Measurements from ENCODE around the gene NOX4. TPM values are rescaled to one million over a fixed set of nuclear protein-coding genes. Genes with fewer than 3 reads are reported as not detected.

The NOX4 gene
- total and polyA plus RNA-seq, 2 donors (not counting 1 experiment from before 2014, with no cell fraction given), result not detected

GRCh38 chr11:89484896-89485295 is 6.3 kb downstream of the NOX4 start:
- Mint-ChIP-seq H3K4me1 (no peaks in the 10 kb centered on the region), H3K27ac (no peak overlapping the region), H3K9me3 (ENCODE audit: insufficient read depth) (no peaks in the 10 kb centered on the region), H3K4me3 (no peak overlapping the region), H3K27me3 (no peaks in the 10 kb centered on the region)
- H2AFZ ChIP-seq (ENCODE audit: insufficient read depth, low read depth, low read length, poor library complexity, severe bottlenecking), result no peak overlapping the region
- intact Hi-C loops (cut with micrococcal nuclease), result no loop called here
- no peak for TF ChIP-seq EZH2 (IDR thresholded peaks at IDR 0.05; ENCODE audit: borderline replicate concordance, insufficient read depth, low read depth, low read length, poor library complexity, severe bottlenecking)
- TF ChIP-seq, protein P1, sequence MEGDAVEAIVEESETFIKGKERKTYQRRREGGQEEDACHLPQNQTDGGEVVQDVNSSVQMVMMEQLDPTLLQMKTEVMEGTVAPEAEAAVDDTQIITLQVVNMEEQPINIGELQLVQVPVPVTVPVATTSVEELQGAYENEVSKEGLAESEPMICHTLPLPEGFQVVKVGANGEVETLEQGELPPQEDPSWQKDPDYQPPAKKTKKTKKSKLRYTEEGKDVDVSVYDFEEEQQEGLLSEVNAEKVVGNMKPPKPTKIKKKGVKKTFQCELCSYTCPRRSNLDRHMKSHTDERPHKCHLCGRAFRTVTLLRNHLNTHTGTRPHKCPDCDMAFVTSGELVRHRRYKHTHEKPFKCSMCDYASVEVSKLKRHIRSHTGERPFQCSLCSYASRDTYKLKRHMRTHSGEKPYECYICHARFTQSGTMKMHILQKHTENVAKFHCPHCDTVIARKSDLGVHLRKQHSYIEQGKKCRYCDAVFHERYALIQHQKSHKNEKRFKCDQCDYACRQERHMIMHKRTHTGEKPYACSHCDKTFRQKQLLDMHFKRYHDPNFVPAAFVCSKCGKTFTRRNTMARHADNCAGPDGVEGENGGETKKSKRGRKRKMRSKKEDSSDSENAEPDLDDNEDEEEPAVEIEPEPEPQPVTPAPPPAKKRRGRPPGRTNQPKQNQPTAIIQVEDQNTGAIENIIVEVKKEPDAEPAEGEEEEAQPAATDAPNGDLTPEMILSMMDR (IDR thresholded peaks at IDR 0.05), result no peak
- ChIA-PET POLR2A (no interaction called here), CTCF (no interaction called here)
- H3K4me3 ChIP-seq (ENCODE audit: control extremely low read depth in 1 of 5, extremely low read depth in 1 of 5, insufficient read depth in 1 of 5, low read depth in 2 of 5, low read length in 4 of 5), result no peak overlapping the region
- no peaks in the 10 kb centered on the region for H3K27me3 ChIP-seq (replicated peaks in 1 of 4; ENCODE audit: control extremely low read depth in 1 of 4, control insufficient read depth in 3 of 4, insufficient read depth in 4 of 4, low read length in 3 of 4)
- DNase-seq (no peak), ATAC-seq (ENCODE audit: low read depth) (no peak)
- H4K20me1 ChIP-seq (ENCODE audit: control insufficient read depth, insufficient read depth, low read length, poor library complexity, severe bottlenecking), result no peaks in the 10 kb centered on the region
- no peaks in the 10 kb centered on the region for H3K79me2 ChIP-seq (ENCODE audit: control insufficient read depth, insufficient read depth, low read length)
- no peaks in the 10 kb centered on the region for H3K36me3 ChIP-seq (replicated peaks in 1 of 2; ENCODE audit: control extremely low read depth in 1 of 2, control insufficient read depth in 1 of 2, extremely low read depth in 1 of 2, insufficient read depth in 2 of 2, low read length in 1 of 2)
- H3K4me2 ChIP-seq (replicated peaks; ENCODE audit: low read depth, low read length, poor library complexity, severe bottlenecking), result no peak overlapping the region
- H3K9me3 ChIP-seq (ENCODE audit: control extremely low read depth in 1 of 3, control insufficient read depth in 2 of 3, insufficient read depth in 1 of 3, low read length in 2 of 3), result no peaks in the 10 kb centered on the region
- H3K27ac ChIP-seq (ENCODE audit: low read length in 2 of 2), result no peak overlapping the region
- no peaks in the 10 kb centered on the region for H3K4me1 ChIP-seq (ENCODE audit: control insufficient read depth in 2 of 2, insufficient read depth in 2 of 2, low read length in 2 of 2)
- no peak overlapping the region for H3K9ac ChIP-seq (ENCODE audit: low read length)

DNA sequence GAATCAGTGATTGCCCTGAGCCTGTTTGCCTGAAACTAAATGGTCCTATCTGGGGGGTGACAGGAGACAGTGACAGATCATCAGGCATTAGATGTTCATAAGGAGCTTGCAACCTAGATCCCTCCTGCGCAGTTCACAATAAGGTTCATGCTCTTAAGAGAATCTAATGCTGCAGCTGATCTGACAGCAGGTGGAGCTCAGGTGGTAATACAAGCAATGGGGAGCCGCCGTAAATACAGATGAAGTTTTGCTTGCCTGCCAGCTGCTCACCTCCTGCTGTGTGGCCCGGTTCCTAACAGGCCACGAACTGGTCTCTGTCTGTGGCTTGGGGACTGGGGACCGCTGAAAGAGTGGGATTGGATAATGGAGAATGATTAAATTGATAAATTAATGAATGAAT is 14.0 kb downstream of the NOX4 start:
- Histone ChIP-seq H3K36me3 (replicated peaks in 1 of 2; ENCODE audit: control extremely low read depth in 1 of 2, control insufficient read depth in 1 of 2, extremely low read depth in 1 of 2, insufficient read depth in 2 of 2, low read length in 1 of 2) (no peaks in the 10 kb centered on the region), H3K27ac (ENCODE audit: low read length in 2 of 2) (no peak overlapping the region), H3K79me2 (ENCODE audit: control insufficient read depth, insufficient read depth, low read length) (no peaks in the 10 kb centered on the region), H4K20me1 (ENCODE audit: control insufficient read depth, insufficient read depth, low read length, poor library complexity, severe bottlenecking) (no peaks in the 10 kb centered on the region), H3K9ac (ENCODE audit: low read length) (no peak overlapping the region), H3K4me2 (replicated peaks; ENCODE audit: low read depth, low read length, poor library complexity, severe bottlenecking) (no peak overlapping the region), H3K27me3 (replicated peaks in 1 of 4; ENCODE audit: control extremely low read depth in 1 of 4, control insufficient read depth in 3 of 4, insufficient read depth in 4 of 4, low read length in 3 of 4) (no peaks in the 10 kb centered on the region), H2AFZ (ENCODE audit: insufficient read depth, low read depth, low read length, poor library complexity, severe bottlenecking) (no peak overlapping the region), H3K4me1 (ENCODE audit: control insufficient read depth in 2 of 2, insufficient read depth in 2 of 2, low read length in 2 of 2) (no peaks in the 10 kb centered on the region), H3K9me3 (ENCODE audit: control extremely low read depth in 1 of 3, control insufficient read depth in 2 of 3, insufficient read depth in 1 of 3, low read length in 2 of 3) (no peaks in the 10 kb centered on the region), H3K4me3 (ENCODE audit: control extremely low read depth in 1 of 5, extremely low read depth in 1 of 5, insufficient read depth in 1 of 5, low read depth in 2 of 5, low read length in 4 of 5) (no peak overlapping the region)
- no peak overlapping the region for H3K27ac Mint-ChIP-seq
- ChIA-PET CTCF (no interaction called here), POLR2A (no interaction called here)
- no peak for DNase-seq
- 78% methylated on average over 5 of the region's 6 CpGs for WGBS (ENCODE audit: insufficient coverage)
- no peak overlapping the region for H3K4me3 Mint-ChIP-seq
- no peaks in the 10 kb centered on the region for H3K9me3 Mint-ChIP-seq (ENCODE audit: insufficient read depth)
- H3K4me1 Mint-ChIP-seq, result no peaks in the 10 kb centered on the region
- ATAC-seq (ENCODE audit: low read depth), result no peak
- no peak for TF ChIP-seq EZH2 (IDR thresholded peaks at IDR 0.05; ENCODE audit: borderline replicate concordance, insufficient read depth, low read depth, low read length, poor library complexity, severe bottlenecking)
- TF ChIP-seq, protein P1 (IDR thresholded peaks at IDR 0.05), result no peak
- intact Hi-C loops (cut with micrococcal nuclease), result no loop called here
- H3K27me3 Mint-ChIP-seq, result no peaks in the 10 kb centered on the region
